MM.1S (cell line): ENCODE results near the gene IGF2BP3.

Experiments used
- DNase-seq: peaks from one replicate; pipeline ENCODE4 v3.0.0-alpha.2; 2015
- H2AFZ ChIP-seq: fragments of 300-600 bp; sonication (generic); 2 replicates; pipeline ENCODE4 v1.6.0; 2016; ENCODE audit warnings: antibody characterized with exemption, low read length
- H3F3A ChIP-seq: fragments of 300-600 bp; sonication (generic); 2 replicates; pipeline ENCODE4 v1.6.1; 2016; ENCODE audit warnings: mild to moderate bottlenecking, antibody characterized with exemption, low read length, moderate library complexity, mixed read lengths; ENCODE audit not compliant: insufficient read depth
- H3K27ac ChIP-seq: fragments of 300-600 bp; sonication (generic); 2 replicates; pipeline ENCODE4 v1.5.1; 2016; ENCODE audit warnings: mild to moderate bottlenecking, low read length
- H3K27me3 ChIP-seq: fragments of 300-600 bp; sonication (generic); replicated peaks from 2 replicates; pipeline ENCODE4 v1.6.0; 2016; ENCODE audit warnings: low read length; ENCODE audit not compliant: insufficient read depth
- H3K36me3 ChIP-seq: fragments of 300-600 bp; sonication (generic); replicated peaks from 2 replicates; pipeline ENCODE4 v1.6.1; 2016; ENCODE audit warnings: mild to moderate bottlenecking, low read length, mixed read lengths; ENCODE audit not compliant: insufficient read depth
- H3K4me1 ChIP-seq: fragments of 300-600 bp; sonication (generic); 2 replicates; pipeline ENCODE4 v1.6.1; 2016; ENCODE audit warnings: low read length, mixed read lengths
- H3K4me2 ChIP-seq: fragments of 300-600 bp; sonication (generic); 2 replicates; pipeline ENCODE4 v1.6.0; 2016; ENCODE audit warnings: low read depth, low read length
- H3K4me3 ChIP-seq: fragments of 300-600 bp; sonication (generic); 2 replicates; pipeline ENCODE4 v1.5.1; 2016; ENCODE audit warnings: low read length, mixed read lengths
- H3K79me2 ChIP-seq: fragments of 300-600 bp; sonication (generic); 2 replicates; pipeline ENCODE4 v1.6.1; 2016; ENCODE audit warnings: mixed run types, low read length, mixed read lengths
- H3K9ac ChIP-seq: fragments of 300-600 bp; sonication (generic); 2 replicates; pipeline ENCODE4 v1.6.1; 2016; ENCODE audit warnings: low read length, mixed read lengths
- H3K9me2 ChIP-seq: fragments of 300-600 bp; sonication (generic); replicated peaks from 2 replicates; pipeline ENCODE4 v1.6.1; 2016; ENCODE audit warnings: mild to moderate bottlenecking, low read length, mixed read lengths; ENCODE audit not compliant: insufficient read depth
- H3K9me3 ChIP-seq: fragments of 300-600 bp; sonication (generic); replicated peaks from 2 replicates; pipeline ENCODE4 v1.6.1; 2016; ENCODE audit warnings: mild to moderate bottlenecking, low read length, mixed read lengths; ENCODE audit not compliant: insufficient read depth
- H4K20me1 ChIP-seq: fragments of 300-600 bp; sonication (generic); 2 replicates; pipeline ENCODE4 v1.6.1; 2016; ENCODE audit warnings: mild to moderate bottlenecking, low read length, moderate library complexity, mixed read lengths; ENCODE audit not compliant: insufficient read depth
- CTCF ChIP-seq: fragments of 300-600 bp; sonication (generic); IDR thresholded peaks from 2 replicates; pipeline ENCODE4 v1.5.1; 2016; ENCODE audit warnings: antibody characterized with exemption, low read length, mixed read lengths
- EZH2 ChIP-seq: fragments of 300-600 bp; sonication (generic); optimal IDR thresholded peaks from 2 replicates; pipeline ENCODE3; 2017; ENCODE audit warnings: low read depth, mild to moderate bottlenecking, antibody characterized with exemption, low read length, mixed read lengths
- EZH2phosphoT487 ChIP-seq: fragments of 300-600 bp; sonication (generic); IDR thresholded peaks from 2 replicates; pipeline ENCODE4 v1.6.1; 2018; ENCODE audit warnings: antibody characterized with exemption, low read length

The IGF2BP3 gene

GRCh38 chr7:23389701-23390100 lies 80.6 kb downstream of the IGF2BP3 start:
- Histone ChIP-seq H3K27me3 (no peaks in the 10 kb centered on the region), H3K9me3 (no peaks in the 10 kb centered on the region), H3K9ac (no peak overlapping the region), H3K79me2 (no peaks in the 10 kb centered on the region), H3K4me2 (no peak overlapping the region), H2AFZ (no peak overlapping the region), H3K4me1 (0 out of 2 replicates have a peak, but pooled peaks cover 8% of the 10 kb centered on the region), H4K20me1 (no peaks in the 10 kb centered on the region), H3K36me3 (no peaks in the 10 kb centered on the region), H3K9me2 (no peaks in the 10 kb centered on the region), H3K27ac (no peak overlapping the region), H3F3A (no peaks in the 10 kb centered on the region), H3K4me3 (no peak overlapping the region)
- DNase-seq: no peak
- TF ChIP-seq EZH2: no peak
- no peak for TF ChIP-seq CTCF
- TF ChIP-seq EZH2phosphoT487: no peak

GRCh38 chr7:23387583-23387982 lies 82.7 kb downstream of the IGF2BP3 start:
- TF ChIP-seq CTCF (no peak), EZH2 (no peak), EZH2phosphoT487 (no peak)
- Histone ChIP-seq H3K4me2 (no peak overlapping the region), H3F3A (no peaks in the 10 kb centered on the region), H3K79me2 (no peaks in the 10 kb centered on the region), H4K20me1 (no peaks in the 10 kb centered on the region), H3K9ac (no peak overlapping the region), H3K9me3 (no peaks in the 10 kb centered on the region), H3K36me3 (no peaks in the 10 kb centered on the region), H3K27me3 (no peaks in the 10 kb centered on the region), H3K4me3 (no peak overlapping the region), H3K9me2 (no peaks in the 10 kb centered on the region), H3K4me1 (0 out of 2 replicates have a peak, but pooled peaks cover 8% of the 10 kb centered on the region), H3K27ac (no peak overlapping the region), H2AFZ (no peak overlapping the region)
- DNase-seq: no peak

GRCh38 chr7:23385140-23385539 lies 85.2 kb downstream of the IGF2BP3 start:
- no peaks in the 10 kb centered on the region for H3K27me3 ChIP-seq
- no peaks in the 10 kb centered on the region for H3K9me3 ChIP-seq
- H3K27ac ChIP-seq: no peak overlapping the region
- DNase-seq: no peak
- H3F3A ChIP-seq: no peaks in the 10 kb centered on the region
- TF ChIP-seq CTCF (no peak), EZH2 (no peak)
- 0 out of 2 replicates have a peak, but pooled peaks cover 3% of the 10 kb centered on the region for H3K4me1 ChIP-seq
- no peak overlapping the region for H3K4me3 ChIP-seq
- H3K36me3 ChIP-seq: no peaks in the 10 kb centered on the region
- H3K9me2 ChIP-seq: no peaks in the 10 kb centered on the region
- no peak overlapping the region for H2AFZ ChIP-seq
- no peak overlapping the region for H3K9ac ChIP-seq
- no peaks in the 10 kb centered on the region for H3K79me2 ChIP-seq
- no peaks in the 10 kb centered on the region for H4K20me1 ChIP-seq
- no peak overlapping the region for H3K4me2 ChIP-seq
